ENCODE results near the gene RNF144A.

DNA sequence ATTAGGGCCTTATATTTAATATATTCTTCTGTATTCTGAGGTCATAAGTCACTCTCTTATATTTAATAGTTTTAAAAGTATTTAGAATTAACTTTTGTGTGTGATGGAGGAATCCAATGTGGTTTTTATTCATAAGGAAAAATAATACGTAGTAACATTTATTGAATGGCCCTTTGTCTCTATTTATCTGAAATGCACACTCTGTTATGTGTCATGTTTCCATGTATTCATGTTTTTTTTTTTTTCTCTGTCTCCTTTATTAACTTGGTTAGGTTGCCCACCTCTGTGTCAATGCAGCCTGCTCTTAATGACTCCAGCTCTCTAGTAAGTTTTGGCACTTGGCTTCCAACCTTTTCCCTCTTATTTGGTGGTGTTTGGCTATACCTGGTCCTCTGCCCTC lies 33.8 kb downstream of the RNF144A start:
- TF ChIP-seq, protein P1, sequence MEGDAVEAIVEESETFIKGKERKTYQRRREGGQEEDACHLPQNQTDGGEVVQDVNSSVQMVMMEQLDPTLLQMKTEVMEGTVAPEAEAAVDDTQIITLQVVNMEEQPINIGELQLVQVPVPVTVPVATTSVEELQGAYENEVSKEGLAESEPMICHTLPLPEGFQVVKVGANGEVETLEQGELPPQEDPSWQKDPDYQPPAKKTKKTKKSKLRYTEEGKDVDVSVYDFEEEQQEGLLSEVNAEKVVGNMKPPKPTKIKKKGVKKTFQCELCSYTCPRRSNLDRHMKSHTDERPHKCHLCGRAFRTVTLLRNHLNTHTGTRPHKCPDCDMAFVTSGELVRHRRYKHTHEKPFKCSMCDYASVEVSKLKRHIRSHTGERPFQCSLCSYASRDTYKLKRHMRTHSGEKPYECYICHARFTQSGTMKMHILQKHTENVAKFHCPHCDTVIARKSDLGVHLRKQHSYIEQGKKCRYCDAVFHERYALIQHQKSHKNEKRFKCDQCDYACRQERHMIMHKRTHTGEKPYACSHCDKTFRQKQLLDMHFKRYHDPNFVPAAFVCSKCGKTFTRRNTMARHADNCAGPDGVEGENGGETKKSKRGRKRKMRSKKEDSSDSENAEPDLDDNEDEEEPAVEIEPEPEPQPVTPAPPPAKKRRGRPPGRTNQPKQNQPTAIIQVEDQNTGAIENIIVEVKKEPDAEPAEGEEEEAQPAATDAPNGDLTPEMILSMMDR (IDR thresholded peaks at IDR 0.05), result no peak
- TF ChIP-seq POLR2AphosphoS5 (IDR thresholded peaks at IDR 0.05) (no peak), POLR2A (IDR thresholded peaks at IDR 0.05) (no peak)
